Breast epithelium (tissue), 3 donors: ENCODE measurements around the gene CCDC85B.

Experiments
- CTCF ChIP-seq, 3 donors: fragments of 450-650 bp; IDR thresholded peaks; one replicate each; pipeline ENCODE4 v1.5.1; 2016 to 2017; ENCODE audit warnings: antibody characterized with exemption in 3 of 3, mild to moderate bottlenecking in 3 of 3, moderate library complexity in 3 of 3
- POLR2A ChIP-seq: fragments of 450-650 bp; IDR thresholded peaks from one replicate; pipeline ENCODE4 v1.6.1; 2016; ENCODE audit warnings: antibody characterized with exemption, mild to moderate bottlenecking, moderate library complexity
- POLR2AphosphoS5 ChIP-seq, 3 donors: sonication (generic); formaldehyde crosslinking; IDR thresholded peaks; one replicate each; pipeline ENCODE4 v1.6.1; 2017; ENCODE audit warnings: antibody characterized with exemption in 3 of 3

- TF ChIP-seq CTCF (IDR thresholded peaks at IDR 0.05) = no peak
- TF ChIP-seq POLR2A = no peak
- TF ChIP-seq POLR2AphosphoS5 (IDR thresholded peaks at IDR 0.05) = no peak
Observed at GRCh38 chr11:65894034-65894591, 3.6 kb downstream of the CCDC85B start.
